Chondrocyte (in vitro differentiated cells): Measurements from ENCODE around the gene USP2. TPM values are rescaled to one million over a fixed set of nuclear protein-coding genes. Genes with fewer than 3 reads are reported as not detected.

Source experiments
- DNase-seq: peaks from one replicate; pipeline ENCODE4 v3.0.0; 2021; ENCODE audit warnings: mixed read lengths, low spot score
- H3K27ac Mint-ChIP-seq: one replicate; pipeline ENCODE4 v1.8.0; 2021; ENCODE audit warnings: mild to moderate bottlenecking, moderate library complexity, mixed read lengths; ENCODE audit not compliant: unreplicated experiment
- H3K27me3 Mint-ChIP-seq: 2 replicates; pipeline ENCODE4 v1.8.0; 2021; ENCODE audit warnings: low read depth, mixed read lengths
- H3K36me3 Mint-ChIP-seq: 2 replicates; pipeline ENCODE4 v1.8.0; 2021; ENCODE audit warnings: low read depth, mixed read lengths
- H3K4me1 Mint-ChIP-seq: 2 replicates; pipeline ENCODE4 v1.8.0; 2021; ENCODE audit warnings: low read depth, mild to moderate bottlenecking, mixed read lengths
- H3K4me3 Mint-ChIP-seq: one replicate; pipeline ENCODE4 v1.8.0; 2021; ENCODE audit warnings: mild to moderate bottlenecking, moderate library complexity, mixed read lengths; ENCODE audit not compliant: unreplicated experiment
- H3K9me3 Mint-ChIP-seq: 2 replicates; pipeline ENCODE4 v1.8.0; 2021; ENCODE audit warnings: low read depth, mixed read lengths
- total RNA-seq: library from RNA; stranded (reverse); gene quantifications from 3 replicates; pipeline ENCODE4 v1.2.1, GENCODE V29; 2021
- TF ChIP-seq, protein P1 (sequence below): fragments of 200-600 bp; sonication (generic); IDR thresholded peaks from 2 replicates; pipeline ENCODE4 v1.5.0; 2021; ENCODE audit warnings: antibody characterized with exemption, mild to moderate bottlenecking, moderate library complexity

The USP2 gene
- total RNA-seq, 1 donor from 2014 or later, result 4.1 TPM

DNA sequence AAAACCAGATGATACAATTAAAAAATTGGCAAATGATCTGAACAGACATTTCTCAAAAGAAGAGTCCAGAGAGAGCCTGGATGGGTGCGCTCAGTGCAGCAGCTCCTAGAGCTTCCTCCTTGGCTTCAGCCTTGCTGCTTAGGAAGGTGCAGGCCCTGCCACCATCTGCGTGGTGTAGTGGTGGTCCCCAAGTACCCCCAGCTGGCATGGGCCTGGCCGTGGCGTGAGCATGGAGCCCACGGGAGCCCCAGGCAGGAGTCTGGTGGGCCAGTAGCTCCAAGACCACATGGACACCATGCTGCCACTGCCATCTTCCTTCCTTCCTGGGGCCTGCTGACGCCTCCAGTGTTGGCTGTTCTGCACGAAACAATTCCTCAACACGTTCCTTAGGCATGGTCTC lies 21.0 kb upstream of the USP2 start:
- no peak overlapping the region for H3K27ac Mint-ChIP-seq
- no peak for DNase-seq
- TF ChIP-seq, protein P1, sequence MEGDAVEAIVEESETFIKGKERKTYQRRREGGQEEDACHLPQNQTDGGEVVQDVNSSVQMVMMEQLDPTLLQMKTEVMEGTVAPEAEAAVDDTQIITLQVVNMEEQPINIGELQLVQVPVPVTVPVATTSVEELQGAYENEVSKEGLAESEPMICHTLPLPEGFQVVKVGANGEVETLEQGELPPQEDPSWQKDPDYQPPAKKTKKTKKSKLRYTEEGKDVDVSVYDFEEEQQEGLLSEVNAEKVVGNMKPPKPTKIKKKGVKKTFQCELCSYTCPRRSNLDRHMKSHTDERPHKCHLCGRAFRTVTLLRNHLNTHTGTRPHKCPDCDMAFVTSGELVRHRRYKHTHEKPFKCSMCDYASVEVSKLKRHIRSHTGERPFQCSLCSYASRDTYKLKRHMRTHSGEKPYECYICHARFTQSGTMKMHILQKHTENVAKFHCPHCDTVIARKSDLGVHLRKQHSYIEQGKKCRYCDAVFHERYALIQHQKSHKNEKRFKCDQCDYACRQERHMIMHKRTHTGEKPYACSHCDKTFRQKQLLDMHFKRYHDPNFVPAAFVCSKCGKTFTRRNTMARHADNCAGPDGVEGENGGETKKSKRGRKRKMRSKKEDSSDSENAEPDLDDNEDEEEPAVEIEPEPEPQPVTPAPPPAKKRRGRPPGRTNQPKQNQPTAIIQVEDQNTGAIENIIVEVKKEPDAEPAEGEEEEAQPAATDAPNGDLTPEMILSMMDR, result no peak
- H3K36me3 Mint-ChIP-seq, result peaks cover 20% of the 10 kb centered on the region
- peaks cover 42% of the 10 kb centered on the region for H3K9me3 Mint-ChIP-seq
- H3K4me3 Mint-ChIP-seq, result no peak overlapping the region
- H3K4me1 Mint-ChIP-seq, result peaks cover 9% of the 10 kb centered on the region
- peaks cover 7% of the 10 kb centered on the region for H3K27me3 Mint-ChIP-seq

DNA sequence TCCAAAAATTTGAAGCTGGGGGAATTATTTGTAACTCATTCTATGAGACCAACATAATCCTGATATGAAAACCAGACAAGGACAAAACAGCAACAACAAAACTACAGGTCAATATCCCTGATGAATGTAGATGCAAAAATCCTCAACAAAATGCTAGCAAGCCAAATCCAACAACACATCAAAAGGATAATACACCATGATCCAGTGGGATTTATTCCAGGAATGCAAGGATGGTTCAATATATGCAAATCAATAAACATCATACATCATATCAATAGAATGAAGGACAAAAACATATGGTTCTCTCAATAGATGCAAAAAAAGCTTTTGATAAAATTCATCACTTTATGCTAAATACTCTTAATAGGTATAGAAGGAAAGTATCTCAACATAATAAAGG lies 19.4 kb upstream of the USP2 start:
- Mint-ChIP-seq H3K4me3 (no peak overlapping the region), H3K9me3 (peaks cover 42% of the 10 kb centered on the region), H3K27me3 (peaks cover 7% of the 10 kb centered on the region), H3K4me1 (peaks cover 9% of the 10 kb centered on the region), H3K36me3 (peaks cover 20% of the 10 kb centered on the region), H3K27ac (no peak overlapping the region)
- DNase-seq, result no peak
- TF ChIP-seq, protein P1, result no peak

DNA sequence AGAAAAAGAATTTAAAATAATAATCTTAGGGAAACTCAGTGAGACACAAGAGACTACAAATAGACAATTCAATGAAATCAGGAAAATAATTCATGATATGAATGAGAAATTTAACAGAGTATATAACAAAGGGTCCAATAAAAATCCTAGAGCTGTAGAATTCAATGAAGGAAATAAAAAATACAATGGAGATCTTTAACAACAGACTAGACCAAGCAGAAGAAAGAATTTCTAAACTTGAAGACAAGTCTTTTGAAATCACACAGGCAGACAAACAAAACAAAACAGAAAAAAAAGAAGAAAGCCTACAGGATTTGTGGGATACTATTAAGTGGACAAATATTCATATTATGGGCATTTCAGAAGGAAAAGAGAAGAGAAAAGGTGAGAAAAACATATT lies 16.2 kb upstream of the USP2 start:
- H3K27me3 Mint-ChIP-seq, result peaks cover 25% of the 10 kb centered on the region
- peaks cover 20% of the 10 kb centered on the region for H3K36me3 Mint-ChIP-seq
- H3K27ac Mint-ChIP-seq, result no peak overlapping the region
- H3K4me3 Mint-ChIP-seq, result no peak overlapping the region
- H3K9me3 Mint-ChIP-seq, result peaks cover 42% of the 10 kb centered on the region
- peaks cover under 1% of the 10 kb centered on the region for H3K4me1 Mint-ChIP-seq
- no peak for DNase-seq
- TF ChIP-seq, protein P1, result no peak

DNA sequence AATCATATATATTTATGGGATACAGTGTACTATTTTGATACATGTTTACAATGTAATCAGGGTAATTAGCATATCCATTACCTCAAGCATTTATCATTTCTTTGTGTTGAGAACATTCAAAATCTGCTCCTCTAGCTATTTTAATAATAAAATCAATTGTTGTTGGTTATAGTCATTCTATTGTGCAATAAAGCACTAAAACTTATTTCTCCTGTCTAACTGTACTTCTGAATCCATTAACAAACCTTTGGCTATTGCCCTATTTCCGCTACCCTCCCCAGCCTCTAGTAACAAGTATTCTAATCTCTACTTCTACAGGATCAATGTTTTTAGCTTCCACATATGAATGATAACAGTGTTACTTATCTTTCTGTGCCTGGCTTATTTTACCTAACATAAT lies 15.3 kb upstream of the USP2 start:
- H3K27me3 Mint-ChIP-seq, result peaks cover 25% of the 10 kb centered on the region
- no peaks in the 10 kb centered on the region for H3K4me1 Mint-ChIP-seq
- no peak overlapping the region for H3K4me3 Mint-ChIP-seq
- no peak for DNase-seq
- H3K9me3 Mint-ChIP-seq, result peaks cover 38% of the 10 kb centered on the region
- H3K36me3 Mint-ChIP-seq, result peaks cover 18% of the 10 kb centered on the region
- no peak overlapping the region for H3K27ac Mint-ChIP-seq
- TF ChIP-seq, protein P1, result no peak

DNA sequence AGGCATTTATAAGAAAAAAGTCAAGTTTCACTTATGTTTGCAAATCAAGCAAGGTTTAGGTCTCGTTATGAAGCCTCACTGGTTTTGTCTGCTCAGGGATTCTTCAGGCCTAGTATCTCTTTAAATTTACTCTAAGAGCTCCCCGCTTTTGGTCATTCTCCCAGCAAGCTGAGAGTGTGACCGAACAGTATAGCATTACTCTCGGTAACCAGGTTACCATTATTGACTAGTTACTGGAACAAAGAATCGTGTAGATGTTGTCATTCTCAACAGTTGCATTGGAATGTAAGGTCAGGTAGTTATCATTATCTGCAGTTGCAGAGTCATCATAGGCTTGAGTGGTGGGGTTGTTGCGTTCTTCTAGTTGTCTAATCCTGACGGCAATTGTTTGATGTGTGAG lies 9.8 kb upstream of the USP2 start:
- H3K4me1 Mint-ChIP-seq, result no peaks in the 10 kb centered on the region
- DNase-seq, result no peak
- no peaks in the 10 kb centered on the region for H3K36me3 Mint-ChIP-seq
- H3K27me3 Mint-ChIP-seq, result peaks cover 19% of the 10 kb centered on the region
- H3K4me3 Mint-ChIP-seq, result no peak overlapping the region
- TF ChIP-seq, protein P1, result no peak
- H3K9me3 Mint-ChIP-seq, result no peaks in the 10 kb centered on the region
- no peak overlapping the region for H3K27ac Mint-ChIP-seq
